HG02943 (cell line): Measurements from ENCODE around the gene CLINT1.

Source experiments
- ATAC-seq: cut with Tn5 transposase; IDR thresholded peaks from one replicate; pipeline ENCODE4 v1.9.1; 2021; ENCODE audit warnings: mild to moderate bottlenecking, low read depth, moderate library complexity; ENCODE audit not compliant: unreplicated experiment

CLINT1 gene

DNA sequence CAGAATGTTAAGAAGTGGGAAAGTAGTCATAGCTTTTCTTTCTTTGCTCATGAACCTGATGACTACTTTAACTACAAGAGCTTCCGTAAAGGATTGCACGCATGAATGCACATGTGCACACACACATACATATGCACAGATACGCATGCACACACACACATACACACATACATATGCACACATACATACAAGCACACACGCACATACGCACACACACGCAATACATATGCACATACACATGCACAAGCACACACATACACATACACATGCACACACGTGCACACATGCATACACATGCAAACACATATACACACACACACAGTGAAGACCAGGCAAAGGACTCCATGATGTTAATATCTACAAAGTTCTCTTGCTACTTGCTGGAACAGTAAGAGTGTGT, 92.5 kb downstream of the CLINT1 start:
- no peak for ATAC-seq

DNA sequence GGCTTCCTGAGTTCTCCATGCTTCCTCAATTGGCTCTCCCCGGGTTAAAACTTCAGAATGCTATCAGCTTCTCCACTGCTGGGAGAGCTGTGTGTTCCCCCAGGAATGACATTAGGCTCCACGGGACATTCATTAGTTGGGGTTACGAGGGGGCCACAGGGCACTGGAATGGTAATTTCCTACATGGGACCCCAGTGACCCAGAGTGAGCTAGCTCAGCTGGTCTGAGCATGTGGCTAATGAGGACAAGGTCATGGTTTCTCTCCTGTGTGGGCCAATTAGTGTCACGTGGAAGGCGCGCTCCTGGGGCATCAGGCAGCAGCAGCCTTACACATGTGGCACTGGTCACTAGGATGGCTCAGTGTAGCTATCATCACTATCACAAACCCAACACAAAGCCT, 94.4 kb downstream of the CLINT1 start:
- no peak for ATAC-seq

DNA sequence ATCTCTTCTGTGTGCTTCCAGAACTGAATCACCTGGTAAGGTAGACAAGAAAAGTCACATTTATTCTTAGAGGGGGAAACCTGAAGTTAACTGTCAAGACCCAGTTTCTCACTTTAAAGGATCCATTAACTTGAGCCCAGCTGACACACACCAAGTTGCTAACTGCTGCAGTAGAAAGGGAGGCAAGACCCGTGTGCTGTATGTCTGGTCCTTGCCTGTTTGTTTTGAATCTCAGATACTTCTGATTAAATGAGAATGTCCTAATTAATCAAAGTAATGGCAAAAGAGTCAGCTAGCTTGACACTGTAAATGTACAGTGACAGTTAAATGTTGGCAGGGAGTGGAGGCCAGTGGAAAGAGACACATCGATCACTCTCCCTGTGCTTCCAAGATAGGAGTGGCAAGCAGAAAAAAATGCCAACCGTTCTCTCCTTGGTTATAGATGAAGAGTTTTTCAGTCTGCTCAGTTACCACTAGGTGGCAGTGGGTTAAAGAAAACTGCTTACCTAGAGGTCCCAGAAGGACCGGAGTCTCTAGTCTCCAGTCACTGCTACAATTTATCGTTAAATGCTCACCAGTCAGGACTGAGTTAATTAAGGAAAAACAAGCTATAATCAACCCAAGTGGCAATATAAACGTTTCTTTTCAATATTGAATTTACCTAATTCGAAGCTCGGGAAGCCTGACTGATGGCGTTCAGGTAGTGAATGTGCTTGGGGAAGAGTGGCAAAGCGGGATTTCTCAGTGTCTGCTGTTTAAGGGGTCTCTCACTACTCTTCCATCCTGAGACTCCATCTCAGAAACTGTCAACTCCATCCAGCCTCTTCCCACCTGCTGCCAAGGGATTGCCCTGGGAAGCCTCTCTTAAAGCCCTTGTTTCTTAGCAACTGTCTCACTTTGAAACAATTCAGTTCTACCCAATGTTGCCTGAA, 97.0 kb downstream of the CLINT1 start:
- ATAC-seq, result no peak

- ATAC-seq, result no peak
These were observed 100.2 kb downstream of the CLINT1 start for GRCh38 chr5:157758706-157759105.

DNA sequence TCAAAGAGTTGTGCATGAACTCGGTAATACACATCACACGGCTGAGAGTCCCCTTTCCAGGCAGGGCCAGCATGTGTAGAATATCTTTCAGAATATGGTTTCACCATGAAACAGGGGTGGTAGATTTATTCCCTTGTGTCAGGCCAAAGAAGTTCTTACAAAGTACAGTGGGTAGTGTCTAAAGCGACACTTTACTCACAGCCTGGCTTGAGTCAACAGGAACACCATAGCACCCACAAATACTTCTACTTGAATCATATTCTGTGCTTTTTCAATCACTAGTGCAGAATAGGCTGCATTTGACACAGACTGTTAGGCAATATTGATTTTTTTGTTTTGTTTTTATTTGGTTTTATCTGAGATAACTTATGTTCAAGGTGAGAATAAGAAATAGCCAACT, 102.8 kb downstream of the CLINT1 start:
- no peak for ATAC-seq

DNA sequence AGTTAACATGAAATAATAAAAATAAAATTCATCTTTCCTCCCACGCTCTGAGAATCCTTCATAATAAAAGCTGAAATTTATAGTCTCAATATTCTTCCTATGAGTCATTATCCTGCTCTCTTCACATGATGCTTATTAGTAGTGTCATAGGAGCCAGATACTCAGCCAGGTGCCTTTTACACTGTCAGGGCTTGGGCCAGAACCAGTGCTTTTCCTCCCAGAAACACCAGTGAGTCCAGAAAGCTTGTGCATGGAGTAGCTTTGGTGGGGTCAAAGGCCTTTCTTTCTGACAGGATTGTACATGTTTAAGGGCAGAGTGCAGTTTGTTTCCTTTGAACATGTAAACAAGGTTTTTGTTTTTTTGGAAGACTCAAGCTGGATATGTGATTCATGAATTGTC, 108.6 kb downstream of the CLINT1 start:
- ATAC-seq, result no peak

DNA sequence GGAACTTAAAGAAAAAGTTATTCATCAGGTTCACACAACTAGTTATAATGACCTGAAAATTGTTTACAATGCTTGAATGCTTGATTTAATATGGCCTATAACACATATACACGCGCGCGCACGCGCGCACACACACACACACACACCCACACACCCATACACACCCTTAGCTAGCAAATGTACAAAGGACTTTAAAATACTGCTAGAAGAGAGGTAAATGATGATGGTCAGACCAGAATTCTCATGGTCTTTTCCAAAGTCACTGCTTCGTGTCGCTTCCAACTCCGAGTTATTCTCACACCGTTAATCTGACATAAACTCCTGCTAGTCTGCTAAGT, 109.5 kb downstream of the CLINT1 start:
- no peak for ATAC-seq

DNA sequence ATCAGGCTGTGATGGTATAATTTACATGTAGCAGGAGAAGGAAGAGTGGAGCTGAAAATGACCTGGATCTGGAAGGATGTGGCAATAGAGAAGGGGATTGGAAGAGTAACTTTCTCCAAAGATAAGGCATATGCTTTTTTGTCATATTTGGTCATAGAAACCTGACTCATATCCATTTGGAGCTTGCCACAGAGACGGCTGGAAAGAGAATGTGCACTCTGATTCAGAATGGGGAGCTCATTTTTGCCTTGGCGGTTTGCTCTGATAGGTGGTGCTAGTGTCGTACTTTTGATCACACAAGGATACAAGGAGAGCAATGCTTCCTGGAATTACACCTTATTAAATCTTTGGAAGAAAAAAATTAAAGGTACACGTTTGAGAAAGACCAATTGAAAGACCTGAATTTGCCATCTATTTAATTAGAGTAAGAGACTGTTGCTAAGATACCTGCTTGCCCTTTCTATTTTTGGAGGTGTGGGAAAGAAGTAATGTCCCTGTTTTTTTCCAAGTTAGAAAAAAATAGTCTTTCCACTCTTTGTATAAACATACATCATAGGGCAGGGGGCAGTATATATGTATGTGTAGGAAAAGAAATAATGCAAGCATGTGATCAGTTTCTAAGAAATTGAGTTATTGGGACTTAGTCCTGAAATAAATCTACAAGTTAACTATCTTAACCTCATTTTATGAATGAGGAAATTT, 110.0 kb downstream of the CLINT1 start:
- no peak for ATAC-seq

GRCh38 chr5:157747766-157748700, 110.9 kb downstream of the CLINT1 start:
- ATAC-seq, result no peak

DNA sequence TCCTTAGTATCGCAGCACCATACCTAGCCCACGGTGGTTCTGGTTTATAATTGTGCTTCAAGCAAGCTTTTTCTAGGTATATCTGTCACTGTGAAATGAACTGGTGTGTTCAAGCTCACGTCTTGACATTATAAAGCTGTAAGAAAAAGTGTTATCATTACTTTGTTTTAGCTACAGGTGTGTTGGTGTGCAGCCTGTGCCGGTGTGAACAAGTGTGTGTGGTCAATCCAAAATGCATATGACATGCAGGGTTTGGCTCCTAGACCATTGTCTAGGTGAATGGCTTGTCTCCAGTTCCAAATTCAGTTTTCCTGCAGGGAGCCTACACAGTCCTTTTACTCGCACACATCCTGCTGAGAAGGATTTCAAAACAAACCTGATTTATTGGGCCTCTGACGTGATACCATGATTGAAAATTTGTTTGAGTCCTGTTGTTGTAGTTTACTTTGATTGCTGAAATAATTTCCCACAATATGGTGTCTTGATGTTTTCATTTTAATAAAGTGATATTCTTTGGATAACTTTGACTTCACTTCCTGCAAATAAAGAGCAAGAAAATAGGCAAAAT, 111.7 kb downstream of the CLINT1 start:
- ATAC-seq, result no peak

DNA sequence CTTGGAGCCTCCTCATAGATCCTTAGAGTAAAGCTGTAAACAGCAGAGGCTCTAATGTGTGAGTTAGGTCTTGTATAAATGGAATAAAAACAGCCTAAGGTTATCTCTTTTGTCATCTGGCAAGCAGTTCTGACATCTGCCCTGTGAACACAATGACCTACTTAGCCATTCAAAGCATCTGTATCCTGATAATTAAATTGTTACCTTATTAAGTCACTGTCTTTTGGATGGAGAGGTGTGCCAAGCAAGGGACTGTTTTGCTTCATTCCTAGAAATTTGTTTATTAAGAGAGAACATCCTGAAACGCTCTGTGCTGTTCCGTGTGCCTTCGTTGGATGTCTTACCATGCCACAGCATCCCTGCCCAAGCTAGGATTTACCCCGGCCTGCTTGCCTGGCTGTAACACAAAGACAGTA, 113.9 kb downstream of the CLINT1 start:
- no peak for ATAC-seq

DNA sequence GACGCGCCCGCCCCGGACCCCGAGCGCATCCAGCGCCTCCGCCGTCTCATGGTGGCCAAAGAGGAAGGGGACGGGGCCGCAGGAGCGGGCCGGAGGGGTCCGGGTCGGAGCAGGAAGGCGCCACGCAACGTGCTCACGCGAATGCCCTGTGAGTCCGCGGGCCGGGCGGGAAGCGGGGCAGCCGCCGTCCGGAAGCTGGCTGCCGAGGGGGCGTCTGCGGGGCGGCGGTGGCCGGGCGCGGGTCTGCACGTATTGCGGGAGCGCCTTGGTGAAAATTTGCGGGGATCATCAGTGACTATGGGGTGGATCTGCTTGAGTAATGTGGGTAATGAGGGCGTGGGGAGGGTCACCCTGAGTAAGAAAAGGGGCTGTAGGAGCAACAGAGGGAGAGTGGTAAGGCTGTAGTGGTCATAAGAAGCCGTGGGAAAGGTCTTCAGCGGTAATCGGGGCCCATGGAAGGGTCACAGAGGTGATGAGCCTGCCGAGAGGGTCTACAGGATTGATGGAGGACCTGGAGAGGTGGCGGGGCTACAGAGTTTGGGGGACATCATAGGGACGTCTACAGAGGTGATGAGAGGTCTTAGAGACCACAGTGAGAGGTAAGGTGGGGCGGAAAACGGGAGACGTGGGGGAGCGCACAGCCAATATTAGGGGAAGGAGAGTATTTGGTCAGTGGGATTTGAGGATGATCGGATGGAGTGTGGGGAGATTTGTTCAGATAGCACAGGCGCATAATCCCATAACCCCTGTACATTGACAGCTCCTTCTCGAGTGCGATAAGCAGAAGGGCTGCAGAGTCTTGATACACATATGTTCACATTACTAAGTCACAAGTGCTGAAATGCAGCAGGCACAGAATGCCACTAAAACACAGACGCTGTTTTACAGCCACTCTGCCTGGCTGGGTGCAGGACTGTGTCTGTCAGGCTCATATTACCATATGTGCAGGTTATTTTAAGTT, 114.6 kb downstream of the CLINT1 start:
- ATAC-seq, result peak; percentile 26

- ATAC-seq, result peak; percentile 86
These were observed 115.5 kb downstream of the CLINT1 start, which contains the start of gene LSM11 for GRCh38 chr5:157743163-157744050. TSS of gene LSM11 (plus strand) at chr5:157743712. CDS start at chr5:157743751, 39 bp downstream.

- no peak for ATAC-seq
These were observed 117.8 kb downstream of the CLINT1 start for GRCh38 chr5:157741131-157741530.

GRCh38 chr5:157740229-157740610, 118.7 kb downstream of the CLINT1 start:
- no peak for ATAC-seq

DNA sequence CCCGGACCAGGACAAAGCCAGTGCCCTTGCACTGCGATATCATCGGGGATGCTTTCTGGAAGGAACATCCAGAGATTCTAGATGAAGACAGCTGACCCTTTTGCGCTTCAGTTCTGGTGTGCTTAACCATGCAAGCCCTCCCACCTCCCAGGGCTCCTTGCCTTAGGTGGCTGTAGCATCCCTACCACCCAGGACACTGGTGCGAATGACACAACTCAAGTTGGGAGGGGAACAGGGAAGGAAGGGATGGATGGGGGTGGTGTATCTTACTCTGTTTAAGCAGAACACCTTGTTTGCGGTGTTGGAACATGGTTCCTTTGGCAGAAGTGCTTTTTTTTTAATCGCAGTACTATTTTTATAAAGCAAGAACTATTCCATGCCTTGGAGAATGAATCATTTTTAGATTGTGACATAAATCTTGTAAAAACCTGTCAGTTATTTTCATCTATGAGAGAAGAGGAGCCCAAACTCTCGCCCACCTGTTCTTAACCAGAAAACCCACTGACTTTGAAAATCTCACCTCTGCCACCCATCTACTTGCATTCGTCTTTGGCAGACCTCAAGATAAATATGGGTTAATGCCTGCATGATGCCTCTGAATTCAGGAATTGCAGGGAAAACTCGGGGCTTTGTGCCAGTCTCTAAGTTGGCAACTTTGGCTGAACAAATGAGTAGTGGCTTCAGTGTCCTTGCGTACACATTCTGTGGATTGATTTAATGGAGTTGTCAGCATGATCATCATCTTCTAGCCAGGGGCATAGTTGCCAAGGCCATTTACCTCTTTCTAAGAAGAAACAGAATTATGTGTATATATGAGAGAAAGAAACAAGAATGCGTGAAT, 119.3 kb downstream of the CLINT1 start:
- ATAC-seq, result no peak

- no peak for ATAC-seq
These were observed 123.0 kb downstream of the CLINT1 start for GRCh38 chr5:157735991-157736390.
